Loucy (cell line): ENCODE measurements around the gene TRIO.

ENCODE experiments used
- CTCF ChIP-seq: fragments of 200-600 bp; sonication (generic); conservative IDR thresholded peaks from 2 replicates; pipeline ENCODE4 v1.5.1; 2014; ENCODE audit warnings: mild to moderate bottlenecking, antibody characterized with exemption, low read length
- EZH2phosphoT487 ChIP-seq: fragments of 200-600 bp; IDR thresholded peaks from 2 replicates; pipeline ENCODE4 v1.6.1; 2018; ENCODE audit warnings: antibody characterized with exemption, mild to moderate bottlenecking, moderate library complexity, borderline replicate concordance

- no peak for TF ChIP-seq CTCF
- TF ChIP-seq EZH2phosphoT487 = no peak
Observed at GRCh38 chr5:14123551-14123950, 19.6 kb upstream of the TRIO start.
